Measurements from ENCODE around the gene CLDN18. TPM values are rescaled to one million over a fixed set of nuclear protein-coding genes. Genes with fewer than 3 reads are reported as not detected.

CLDN18 gene
- total RNA-seq, 1 donor, result not detected

DNA sequence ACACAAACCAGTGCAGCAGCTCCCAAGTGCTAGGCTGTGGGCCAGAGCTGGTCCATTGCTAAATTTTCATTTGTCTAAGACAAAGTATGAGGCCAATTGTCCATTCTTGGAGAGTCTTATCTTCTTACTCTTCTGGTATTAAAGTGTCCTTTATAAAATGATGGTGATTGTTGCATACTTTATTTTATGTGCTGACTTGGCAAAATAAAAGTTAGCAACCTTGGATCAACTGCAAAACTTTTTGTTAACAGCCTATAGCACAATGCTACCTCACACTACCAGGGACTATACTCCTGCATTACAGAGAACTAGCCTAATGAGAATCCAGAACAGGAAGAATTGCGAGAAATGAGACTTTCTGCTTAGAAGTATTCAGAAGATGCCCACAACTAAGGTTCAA lies 44.1 kb downstream of the CLDN18 start:
- no peak for DNase-seq (ENCODE audit: low read depth)

DNA sequence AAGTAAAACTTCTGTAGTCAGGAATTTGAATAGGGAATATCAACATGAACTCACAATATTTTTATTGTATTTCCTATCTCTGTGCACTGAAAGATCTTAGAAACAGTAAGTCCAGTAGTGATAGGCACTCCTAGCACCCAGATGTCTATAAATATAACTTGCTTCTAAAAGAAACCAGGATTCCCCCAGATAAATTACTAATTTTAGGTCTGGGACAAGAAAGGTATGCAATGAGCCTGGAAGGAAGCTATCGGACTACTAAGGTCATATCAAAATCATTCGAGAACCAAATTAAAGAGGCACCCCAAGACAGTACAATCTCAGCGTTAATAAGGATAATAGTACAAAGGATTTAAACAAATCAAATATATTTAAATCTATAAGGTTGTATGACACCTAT lies 47.4 kb downstream of the CLDN18 start:
- TF ChIP-seq, protein P1, sequence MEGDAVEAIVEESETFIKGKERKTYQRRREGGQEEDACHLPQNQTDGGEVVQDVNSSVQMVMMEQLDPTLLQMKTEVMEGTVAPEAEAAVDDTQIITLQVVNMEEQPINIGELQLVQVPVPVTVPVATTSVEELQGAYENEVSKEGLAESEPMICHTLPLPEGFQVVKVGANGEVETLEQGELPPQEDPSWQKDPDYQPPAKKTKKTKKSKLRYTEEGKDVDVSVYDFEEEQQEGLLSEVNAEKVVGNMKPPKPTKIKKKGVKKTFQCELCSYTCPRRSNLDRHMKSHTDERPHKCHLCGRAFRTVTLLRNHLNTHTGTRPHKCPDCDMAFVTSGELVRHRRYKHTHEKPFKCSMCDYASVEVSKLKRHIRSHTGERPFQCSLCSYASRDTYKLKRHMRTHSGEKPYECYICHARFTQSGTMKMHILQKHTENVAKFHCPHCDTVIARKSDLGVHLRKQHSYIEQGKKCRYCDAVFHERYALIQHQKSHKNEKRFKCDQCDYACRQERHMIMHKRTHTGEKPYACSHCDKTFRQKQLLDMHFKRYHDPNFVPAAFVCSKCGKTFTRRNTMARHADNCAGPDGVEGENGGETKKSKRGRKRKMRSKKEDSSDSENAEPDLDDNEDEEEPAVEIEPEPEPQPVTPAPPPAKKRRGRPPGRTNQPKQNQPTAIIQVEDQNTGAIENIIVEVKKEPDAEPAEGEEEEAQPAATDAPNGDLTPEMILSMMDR (IDR thresholded peaks at IDR 0.05; ENCODE audit: insufficient read depth, low read length), result no peak
- DNase-seq (ENCODE audit: low read depth), result no peak
- no peak overlapping the region for H3K4me3 ChIP-seq (ENCODE audit: low read depth, low read length)

More for the DNA sequence above, 44.1 kb downstream of the CLDN18 start:
- H3K4me3 ChIP-seq (ENCODE audit: low read depth, low read length), result no peak overlapping the region
- TF ChIP-seq, protein P1 (IDR thresholded peaks at IDR 0.05; ENCODE audit: insufficient read depth, low read length), result no peak

DNA sequence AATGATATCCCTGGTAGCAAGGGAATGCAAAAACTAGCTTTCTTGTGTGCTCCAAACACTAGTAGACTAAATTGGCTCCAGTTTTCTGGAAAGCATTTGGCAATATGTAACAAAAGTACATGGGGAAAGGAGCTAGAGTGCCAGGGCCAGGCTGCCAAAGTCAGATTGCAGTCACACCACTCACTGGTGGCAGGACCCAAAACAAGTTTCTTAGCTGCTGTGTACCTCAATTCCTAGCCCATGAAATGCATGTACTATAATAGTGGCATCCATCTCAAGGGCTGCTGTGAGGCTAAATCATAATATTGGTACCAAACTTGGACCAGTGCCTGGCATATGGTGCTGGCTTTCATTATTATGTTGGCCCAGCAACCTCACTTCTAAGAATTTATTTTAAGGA lies 49.3 kb downstream of the CLDN18 start:
- TF ChIP-seq, protein P1 (IDR thresholded peaks at IDR 0.05; ENCODE audit: insufficient read depth, low read length), result no peak
- peak; percentile 60 for DNase-seq (ENCODE audit: low read depth)
- no peak overlapping the region for H3K4me3 ChIP-seq (ENCODE audit: low read depth, low read length)

- H3K4me3 ChIP-seq (ENCODE audit: low read depth, low read length), result no peak overlapping the region
- TF ChIP-seq, protein P1 (IDR thresholded peaks at IDR 0.05; ENCODE audit: insufficient read depth, low read length), result no peak
- no peak for DNase-seq (ENCODE audit: low read depth)
Observed at GRCh38 chr3:138060792-138061191, 50.8 kb downstream of the CLDN18 start.

DNA sequence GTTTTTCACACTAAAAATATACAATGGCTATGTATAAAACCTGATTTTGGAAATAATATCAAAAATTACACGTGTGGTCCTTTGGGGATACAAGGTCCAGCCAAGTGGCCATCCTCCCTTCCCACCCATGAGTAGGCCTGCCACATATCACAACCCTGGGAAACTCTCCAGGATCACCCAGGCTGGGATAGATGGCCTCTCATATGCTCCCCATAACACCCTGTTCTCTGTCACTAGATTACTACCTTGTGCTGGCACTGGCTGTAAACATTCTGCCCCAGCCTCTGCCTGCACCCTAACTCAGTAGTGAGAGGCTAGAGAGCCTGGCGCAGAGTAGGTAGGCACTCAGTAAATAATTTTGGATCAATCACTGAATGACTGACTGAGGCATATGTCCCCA lies 52.1 kb downstream of the CLDN18 start:
- H3K4me3 ChIP-seq (ENCODE audit: low read depth, low read length), result no peak overlapping the region
- no peak for DNase-seq (ENCODE audit: low read depth)
- TF ChIP-seq, protein P1 (IDR thresholded peaks at IDR 0.05; ENCODE audit: insufficient read depth, low read length), result no peak

DNA sequence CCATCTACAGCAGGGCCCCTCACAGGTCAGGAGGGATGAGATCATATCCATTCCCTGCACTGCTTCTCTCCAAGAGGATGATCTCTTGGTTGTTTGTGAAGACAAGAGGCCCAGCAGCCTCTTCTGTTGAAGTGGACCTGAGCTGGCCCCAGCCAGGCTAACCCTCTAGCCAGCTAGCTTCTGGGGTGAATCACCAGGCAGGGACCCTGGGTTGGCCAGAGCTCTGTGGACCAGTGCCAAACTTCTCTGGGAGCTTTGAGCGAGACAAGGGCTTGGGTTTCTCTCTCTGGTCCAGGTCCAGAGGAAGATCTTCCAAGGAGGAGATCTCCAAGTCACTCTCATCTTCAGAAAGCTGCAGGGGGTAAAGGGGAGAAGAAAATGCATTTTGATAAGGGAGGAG lies 52.7 kb downstream of the CLDN18 start:
- TF ChIP-seq, protein P1 (IDR thresholded peaks at IDR 0.05; ENCODE audit: insufficient read depth, low read length), result no peak
- DNase-seq (ENCODE audit: low read depth), result peak; percentile 75

DNA sequence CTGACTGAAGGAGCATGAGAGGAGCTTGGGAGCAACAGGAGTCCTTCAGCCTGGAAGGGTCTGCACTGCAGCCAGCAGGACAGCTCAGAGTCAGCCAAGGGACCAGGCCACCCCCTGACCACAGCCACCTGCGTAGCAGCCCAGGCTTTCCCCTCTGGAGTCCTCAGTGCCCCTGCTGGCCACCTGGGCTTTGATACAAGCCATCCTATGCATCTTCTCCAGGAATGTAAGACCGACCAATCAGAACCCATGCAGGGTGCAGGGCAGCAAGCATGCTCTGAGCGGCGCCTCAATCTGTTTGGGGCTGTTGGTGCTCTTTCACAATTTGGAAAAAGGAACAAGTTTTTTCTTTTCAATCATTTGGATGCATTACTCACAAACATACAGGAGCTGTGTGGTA lies 53.5 kb downstream of the CLDN18 start:
- TF ChIP-seq, protein P1 (IDR thresholded peaks at IDR 0.05; ENCODE audit: insufficient read depth, low read length), result no peak
- DNase-seq (ENCODE audit: low read depth), result no peak
- no peak overlapping the region for H3K4me3 ChIP-seq (ENCODE audit: low read depth, low read length)

More for the DNA sequence above, 52.7 kb downstream of the CLDN18 start:
- no peak overlapping the region for H3K4me3 ChIP-seq (ENCODE audit: low read depth, low read length)

All from fibroblast of the aortic adventitia (primary cell).